Retinal pigment epithelial cell (primary cell): ENCODE measurements around the gene EML1.

ENCODE experiments used
- DNase-seq: peaks from one replicate; pipeline ENCODE4 v3.0.0-alpha.2; 2010; ENCODE audit warnings: low read depth
- H3K4me3 ChIP-seq: 2 replicates; pipeline ENCODE4 v1.5.1; 2011; ENCODE audit warnings: mild to moderate bottlenecking, low read length, control low read depth, moderate library complexity
- CTCF ChIP-seq: conservative IDR thresholded peaks from 2 replicates; pipeline ENCODE4 v1.5.1; 2011; ENCODE audit warnings: low read depth, low read length, control low read depth, inconsistent platforms

The EML1 gene

GRCh38 chr14:99812892-99813291 is 19.7 kb downstream of the EML1 start:
- no peak for TF ChIP-seq CTCF
- DNase-seq, result no peak
- H3K4me3 ChIP-seq, result no peak overlapping the region

DNA sequence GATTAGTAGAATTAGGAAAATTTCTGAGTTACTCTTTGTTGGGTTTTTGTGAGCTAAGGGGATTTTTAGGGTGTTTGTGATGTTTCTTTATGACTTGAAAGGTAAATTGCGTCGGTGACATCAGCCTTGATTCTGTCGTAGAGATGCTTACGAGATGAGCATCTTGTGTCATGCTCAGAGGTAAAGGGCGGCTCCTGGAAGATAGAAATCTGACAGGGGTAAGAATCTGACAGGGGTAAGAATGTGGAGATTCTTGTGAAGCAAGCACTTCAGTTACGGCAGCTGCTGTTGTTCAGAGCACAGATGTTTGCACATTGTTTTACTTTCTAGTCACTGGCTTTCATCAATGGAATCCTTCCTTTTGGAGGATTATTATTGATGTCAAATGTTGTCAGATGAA is 22.5 kb downstream of the EML1 start:
- TF ChIP-seq CTCF, result no peak
- no peak overlapping the region for H3K4me3 ChIP-seq
- no peak for DNase-seq

- no peak overlapping the region for H3K4me3 ChIP-seq
- no peak for DNase-seq
- TF ChIP-seq CTCF, result no peak
Measured at GRCh38 chr14:99816217-99816616, 23.0 kb downstream of the EML1 start.

DNA sequence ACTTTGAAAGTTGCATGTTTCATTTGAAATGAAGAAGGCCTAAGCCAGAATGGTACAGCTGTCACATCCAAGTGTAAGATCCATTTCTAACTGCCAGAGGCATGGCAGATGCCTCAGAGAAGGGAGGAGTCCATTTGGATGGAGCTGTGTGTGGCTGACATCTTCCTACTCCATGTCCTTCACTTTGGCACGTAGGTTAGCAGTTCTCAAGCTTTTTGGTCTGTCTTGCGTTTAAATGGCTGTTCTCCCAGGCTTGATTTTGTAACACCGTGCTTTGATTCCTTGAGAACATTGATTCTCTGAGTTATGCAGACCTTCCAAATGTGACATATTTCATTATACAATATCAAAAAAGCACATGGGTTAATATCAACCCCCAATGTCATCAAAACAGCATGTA is 23.4 kb downstream of the EML1 start:
- DNase-seq, result no peak
- no peak for TF ChIP-seq CTCF

DNA sequence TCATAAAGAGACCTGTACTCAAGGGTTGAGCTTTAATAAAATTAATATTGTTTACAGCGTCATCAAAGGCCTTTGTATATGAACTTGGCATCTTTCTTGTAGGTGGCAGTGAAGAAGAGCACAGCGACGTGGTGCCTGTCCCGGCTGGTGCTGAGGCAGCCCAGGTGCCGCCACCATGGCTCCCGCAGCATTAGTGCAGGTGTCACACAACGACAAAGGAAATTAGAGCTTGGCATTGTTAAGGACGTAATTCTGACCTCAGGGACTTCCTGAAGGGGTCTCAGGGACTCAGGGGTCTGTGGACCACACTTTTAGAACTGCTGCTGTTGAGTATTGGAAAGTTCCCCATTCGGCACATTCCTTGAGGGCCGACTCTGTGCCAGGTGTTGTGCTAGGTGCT is 24.1 kb downstream of the EML1 start:
- H3K4me3 ChIP-seq, result no peak overlapping the region
- TF ChIP-seq CTCF, result no peak
- DNase-seq, result no peak

More for the DNA sequence above, 23.4 kb downstream of the EML1 start:
- H3K4me3 ChIP-seq, result no peak overlapping the region

- no peak for DNase-seq
- H3K4me3 ChIP-seq, result no peak overlapping the region
- no peak for TF ChIP-seq CTCF
Measured at GRCh38 chr14:99818503-99819036, 25.4 kb downstream of the EML1 start.

- no peak for DNase-seq
- H3K4me3 ChIP-seq, result no peak overlapping the region
- TF ChIP-seq CTCF, result no peak
Measured at GRCh38 chr14:99819514-99819913, 26.3 kb downstream of the EML1 start.
